Pancreas (tissue), 10 donors: ENCODE results near the gene PEMT. TPM values are rescaled to one million over a fixed set of nuclear protein-coding genes. Genes with fewer than 3 reads are reported as not detected.

Source experiments
- ATAC-seq, 4 donors: fragments of 200-7000 bp; cut with Tn5 transposase; one replicate each; pipeline versions ENCODE4 v1.8.0 to v1.9.1; 2020; ENCODE audit warnings: mild to moderate bottlenecking in 4 of 4, moderate library complexity in 4 of 4
- DNase-seq, 6 donors: peaks; one replicate each; pipeline ENCODE4 v3.0.0-alpha.2; 2020
- FAIRE-seq: peaks from 2 replicates; lab custom pipeline; 2012; peaks lifted over from hg19 to GRCh38; lab: Jason Lieb, UNC
- H3K27ac ChIP-seq, 4 donors: fragments of 200-600 bp; sonication (generic); 1 replicate in 3 of 4; 2 replicates in 1 of 4; pipeline versions ENCODE4 v1.5.0 to v1.8.0; 2020
- H3K27me3 ChIP-seq, 4 donors: fragments of 200-600 bp; one replicate each; pipeline ENCODE4 v1.8.0; 2021
- H3K36me3 ChIP-seq, 3 donors: fragments of 200-600 bp; sonication (generic) in 1 of 3; one replicate each; pipeline versions ENCODE4 v1.5.0 to v1.8.0; 2020 to 2021
- H3K4me1 ChIP-seq, 3 donors: fragments of 200-600 bp; one replicate each; pipeline ENCODE4 v1.8.0; 2021
- H3K4me3 ChIP-seq, 4 donors: fragments of 200-600 bp; sonication (generic) in 2 of 4; one replicate each; pipeline versions ENCODE4 v1.5.0 to v1.8.0; 2020 to 2021
- H3K9me3 ChIP-seq, 4 donors: fragments of 200-600 bp; one replicate each; pipeline ENCODE4 v1.8.0; 2021
- WGBS, 2 donors: extraction: QIAGEN DNeasy Blood & Tissue Kit; methylation state at CpG; one replicate each; pipeline ENCODE4 v1.1.7; 2013; 5-methylcytosine and 5-hydroxymethylcytosine counted together
- intact Hi-C, 3 donors: fragments of 100-400 bp; cut with DNase I; formaldehyde crosslinking; loops; one replicate each; pipeline versions ENCODE4 v1.11.1 to v1.14.2; 2022
- polyA plus RNA-seq, 2 donors: library from polyadenylated mRNA; stranded (reverse); fragments of 200-250 nt; gene quantifications; one replicate each; pipeline ENCODE4 v1.2.3, GENCODE V29; 2013
- total RNA-seq, 6 donors: library from RNA; stranded (reverse); fragmentation: NEBNext Ultra II Directional in 4 of 6; extraction: Animal tissue kit (Norgen Biotek cat#: 25700) in 4 of 6; gene quantifications; one replicate each; pipeline versions ENCODE4 v1.2.1 to v1.2.4, GENCODE V29; 2021 to 2023
- TF ChIP-seq, protein P1 (sequence below), 4 donors: fragments of 200-600 bp; sonication (generic) in 3 of 4; IDR thresholded peaks; one replicate each; pipeline versions ENCODE4 v1.5.0 to v1.8.0; 2021; ENCODE audit warnings: antibody characterized with exemption in 4 of 4
- donor health status: healthy with polysubstance abuse.
- donor health status: DM: no; HTN: no; CAD: no; lungs with moderate emphysema.
- donor health status: DM: no; HTN: no; CAD: no.
- donor health status: control.
- donor health status: control.
- donor health status: Bipolar disorder and iron deficiency.
- donor health status: DM: yes; HTN: yes; CAD: no.
- donor health status: DM: no; HTN: no; CAD: no.
- donor health status: DM: no; HTN: no; CAD: no.
- donor health status: DM: yes; HTN: yes; CAD: no.

PEMT gene
- total and polyA plus RNA-seq, 8 donors, result 14.8 to 109 (median 24.6) TPM

DNA sequence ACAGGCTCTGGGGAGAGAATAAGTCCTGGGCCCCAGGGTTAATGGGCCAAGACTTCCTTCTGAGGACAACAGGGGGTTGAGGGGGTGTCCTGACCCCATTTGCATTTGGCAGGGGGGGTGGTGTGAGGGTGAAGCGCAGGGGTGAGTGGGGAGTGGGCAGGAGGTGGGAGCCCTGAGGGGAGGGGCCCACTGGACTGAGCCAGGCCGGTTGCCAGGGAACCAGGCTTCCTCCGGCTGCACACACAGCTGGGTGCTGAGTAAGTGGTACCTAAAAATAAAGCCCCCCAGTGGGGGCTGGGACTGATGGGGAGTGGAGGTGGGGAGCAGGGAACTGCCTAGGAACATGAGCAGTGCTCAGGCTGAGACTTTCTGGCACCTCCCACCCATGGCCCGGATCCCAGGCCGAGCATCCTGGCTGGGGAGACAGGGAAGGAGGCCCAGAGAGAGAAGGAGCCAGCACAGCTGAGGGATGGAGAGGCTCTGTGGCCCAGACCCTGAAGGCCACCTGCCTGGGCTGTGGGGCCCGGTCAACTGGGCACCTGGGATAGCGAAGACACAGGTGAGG is 87.9 kb downstream of the PEMT start:
- Histone ChIP-seq H3K4me3 (no peak overlapping the region), H3K4me1 (no peaks in the 10 kb centered on the region), H3K36me3 (no peaks in the 10 kb centered on the region), H3K9me3 (no peaks in the 10 kb centered on the region), H3K27ac (no peak overlapping the region), H3K27me3 (no peaks in the 10 kb centered on the region)
- intact Hi-C loops, result no loop called here
- TF ChIP-seq, protein P1, sequence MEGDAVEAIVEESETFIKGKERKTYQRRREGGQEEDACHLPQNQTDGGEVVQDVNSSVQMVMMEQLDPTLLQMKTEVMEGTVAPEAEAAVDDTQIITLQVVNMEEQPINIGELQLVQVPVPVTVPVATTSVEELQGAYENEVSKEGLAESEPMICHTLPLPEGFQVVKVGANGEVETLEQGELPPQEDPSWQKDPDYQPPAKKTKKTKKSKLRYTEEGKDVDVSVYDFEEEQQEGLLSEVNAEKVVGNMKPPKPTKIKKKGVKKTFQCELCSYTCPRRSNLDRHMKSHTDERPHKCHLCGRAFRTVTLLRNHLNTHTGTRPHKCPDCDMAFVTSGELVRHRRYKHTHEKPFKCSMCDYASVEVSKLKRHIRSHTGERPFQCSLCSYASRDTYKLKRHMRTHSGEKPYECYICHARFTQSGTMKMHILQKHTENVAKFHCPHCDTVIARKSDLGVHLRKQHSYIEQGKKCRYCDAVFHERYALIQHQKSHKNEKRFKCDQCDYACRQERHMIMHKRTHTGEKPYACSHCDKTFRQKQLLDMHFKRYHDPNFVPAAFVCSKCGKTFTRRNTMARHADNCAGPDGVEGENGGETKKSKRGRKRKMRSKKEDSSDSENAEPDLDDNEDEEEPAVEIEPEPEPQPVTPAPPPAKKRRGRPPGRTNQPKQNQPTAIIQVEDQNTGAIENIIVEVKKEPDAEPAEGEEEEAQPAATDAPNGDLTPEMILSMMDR (IDR thresholded peaks at IDR 0.05), result no peak
- DNase-seq (peak in 2 of 6 donors; percentile 25 to 39), FAIRE-seq (no peak), ATAC-seq (no peak)
- 73 to 74% methylated on average over 5 to 7 of the region's 7 CpGs for WGBS, 2 donors

DNA sequence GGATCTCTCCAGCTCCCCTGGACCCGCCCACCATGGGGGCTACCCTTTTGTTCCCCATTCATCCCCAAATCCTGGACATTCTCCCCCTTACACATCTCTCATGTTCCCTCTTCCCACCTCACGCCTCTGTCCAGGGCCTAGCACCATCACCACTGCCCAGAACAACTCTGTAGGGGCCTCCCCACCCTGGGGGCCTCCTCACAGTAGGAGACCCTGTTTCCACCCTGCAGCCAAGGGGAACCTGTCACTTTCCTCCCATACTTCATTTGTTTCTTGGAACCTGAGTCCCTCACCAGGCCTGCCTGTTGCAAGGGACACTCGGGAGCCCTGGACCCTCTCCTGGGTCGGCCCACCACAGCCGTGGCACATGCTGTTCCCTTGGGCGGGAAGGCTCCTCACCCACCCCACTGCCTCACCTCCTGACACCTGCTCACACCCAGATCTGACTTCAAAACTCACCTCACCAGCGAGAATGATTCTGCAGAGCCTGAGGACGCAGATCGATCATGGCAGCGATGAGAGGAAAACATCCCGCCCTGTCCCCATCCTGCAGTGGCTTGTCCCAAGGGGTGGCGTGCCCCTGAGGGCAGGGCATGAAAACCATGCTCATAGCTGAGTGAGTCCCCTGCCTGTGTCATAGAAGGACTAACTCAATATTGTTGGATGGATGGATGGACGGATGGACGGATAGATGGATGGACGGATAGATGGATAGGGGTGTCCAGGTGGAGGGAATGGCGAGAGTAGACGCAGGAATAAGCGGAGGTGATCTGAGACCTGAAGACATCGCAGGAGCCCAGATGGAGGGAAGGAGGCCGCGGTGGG is 88.6 kb downstream of the PEMT start:
- Histone ChIP-seq H3K27me3 (no peaks in the 10 kb centered on the region), H3K4me1 (no peaks in the 10 kb centered on the region), H3K4me3 (no peak overlapping the region), H3K27ac (no peak overlapping the region), H3K36me3 (no peaks in the 10 kb centered on the region), H3K9me3 (no peaks in the 10 kb centered on the region)
- TF ChIP-seq, protein P1 (IDR thresholded peaks at IDR 0.05), result no peak
- DNase-seq (peak in 2 of 6 donors; percentile 31 to 51), FAIRE-seq (no peak), ATAC-seq (no peak)
- WGBS, 2 donors, result 87 to 90% methylated on average over 21 of the region's 21 CpGs
- intact Hi-C loops, result no loop called here

DNA sequence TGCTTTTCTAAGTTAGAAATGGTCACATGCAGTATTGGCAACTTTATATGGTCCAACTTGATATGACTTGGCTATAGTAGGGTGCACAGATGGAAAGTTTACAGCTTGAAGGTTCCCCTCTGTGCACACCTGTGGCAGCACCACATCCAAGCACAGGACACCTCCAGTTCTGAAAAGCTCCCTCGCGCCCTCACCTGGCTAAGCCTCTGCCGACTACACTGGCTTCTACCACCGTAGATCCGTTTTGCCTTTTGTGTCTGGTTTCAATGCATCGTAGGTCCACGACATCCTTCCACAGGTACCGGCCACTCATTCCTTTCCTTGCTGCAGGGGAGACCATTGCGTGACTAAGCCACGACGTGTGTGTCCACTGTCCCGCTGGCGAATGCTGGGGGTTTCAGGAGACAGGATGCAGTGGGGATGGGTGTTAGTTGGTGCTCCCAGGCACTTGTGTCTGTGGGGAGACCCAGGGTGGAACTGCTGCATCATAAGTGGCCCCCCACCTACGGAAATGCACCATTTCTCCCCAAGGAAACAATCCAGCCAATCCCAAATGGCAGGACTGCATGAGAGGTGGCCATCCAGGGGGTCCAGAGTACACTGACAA is 90.4 kb downstream of the PEMT start:
- intact Hi-C loops, result no loop called here
- no peak overlapping the region for H3K4me3 ChIP-seq
- TF ChIP-seq, protein P1 (IDR thresholded peaks at IDR 0.05), result no peak
- WGBS, 2 donors, result 61 to 72% methylated on average over 14 of the region's 14 CpGs
- FAIRE-seq, result no peak
- H3K36me3 ChIP-seq, result no peaks in the 10 kb centered on the region
- peak in 2 of 6 donors; percentile 39 for DNase-seq
- no peak overlapping the region for H3K27ac ChIP-seq
- no peak for ATAC-seq
- no peaks in the 10 kb centered on the region for H3K27me3 ChIP-seq
- no peaks in the 10 kb centered on the region for H3K9me3 ChIP-seq
- H3K4me1 ChIP-seq, result no peaks in the 10 kb centered on the region

DNA sequence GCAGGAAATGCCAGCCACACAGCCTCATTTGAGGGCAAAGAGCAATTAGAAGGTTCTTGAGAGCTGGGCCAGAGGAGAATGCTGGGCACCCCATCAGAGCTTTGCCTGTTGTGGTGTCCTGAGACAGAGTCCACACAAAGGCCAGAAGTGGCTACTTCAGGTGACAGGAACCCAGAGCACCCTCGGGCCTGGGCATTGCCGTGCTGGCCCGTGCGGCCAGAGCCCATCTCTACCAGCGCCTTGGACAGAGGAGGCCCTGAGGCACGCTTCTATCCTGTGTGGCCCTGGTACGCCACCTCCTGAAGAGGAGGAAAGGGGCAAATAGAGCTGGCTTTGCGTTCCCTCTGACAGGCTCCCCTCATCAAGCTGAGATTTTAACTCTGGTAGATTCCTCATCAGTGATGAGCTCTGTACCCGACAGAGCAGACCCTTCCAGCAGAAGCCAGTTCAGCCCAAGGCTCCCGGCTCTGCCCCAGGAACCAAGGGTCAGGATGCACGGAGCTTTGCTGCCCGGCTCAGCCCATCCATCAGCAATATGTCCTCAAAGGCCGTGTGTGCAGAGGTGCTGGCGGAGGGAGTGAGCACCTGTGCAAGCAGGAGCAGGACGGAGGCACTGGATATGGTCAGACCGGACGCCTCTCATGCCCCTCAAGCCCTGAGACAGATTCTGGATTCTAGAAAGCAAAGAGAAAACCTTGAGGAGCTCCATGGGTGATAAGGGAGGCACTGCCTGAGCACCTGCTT is 91.9 kb downstream of the PEMT start:
- H3K36me3 ChIP-seq, result no peaks in the 10 kb centered on the region
- H3K4me3 ChIP-seq, result no peak overlapping the region
- ATAC-seq (no peak), DNase-seq (peak in 3 of 6 donors; percentile 14 to 39 (median 15)), FAIRE-seq (no peak)
- peaks cover 9 to 10% (median 9%) of the 10 kb centered on the region in 3 donors for H3K4me1 ChIP-seq
- TF ChIP-seq, protein P1 (IDR thresholded peaks at IDR 0.05), result no peak
- 83 to 89% methylated on average over 17 of the region's 17 CpGs for WGBS, 2 donors
- H3K27me3 ChIP-seq, result no peaks in the 10 kb centered on the region
- intact Hi-C loops, result loop anchor here in 2 of 3 donors (5.0 to 10.0 kb wide), 4 partner anchors 63 to 145 kb away; no protein-coding TSS in a partner anchor
- H3K27ac ChIP-seq, result no peak overlapping the region
- no peaks in the 10 kb centered on the region for H3K9me3 ChIP-seq
